GM12874 (cell line): Measurements from ENCODE around the gene LRCH4.

ENCODE experiments used
- CTCF ChIP-seq: IDR thresholded peaks from 2 replicates; pipeline ENCODE4 v1.5.1; 2011; ENCODE audit warnings: low read depth, mild to moderate bottlenecking, control low read depth, low read length, moderate library complexity; ENCODE audit not compliant: insufficient read depth

Gene LRCH4

GRCh38 chr7:100539436-100540006, 46.4 kb downstream of the LRCH4 start:
- no peak for TF ChIP-seq CTCF

DNA sequence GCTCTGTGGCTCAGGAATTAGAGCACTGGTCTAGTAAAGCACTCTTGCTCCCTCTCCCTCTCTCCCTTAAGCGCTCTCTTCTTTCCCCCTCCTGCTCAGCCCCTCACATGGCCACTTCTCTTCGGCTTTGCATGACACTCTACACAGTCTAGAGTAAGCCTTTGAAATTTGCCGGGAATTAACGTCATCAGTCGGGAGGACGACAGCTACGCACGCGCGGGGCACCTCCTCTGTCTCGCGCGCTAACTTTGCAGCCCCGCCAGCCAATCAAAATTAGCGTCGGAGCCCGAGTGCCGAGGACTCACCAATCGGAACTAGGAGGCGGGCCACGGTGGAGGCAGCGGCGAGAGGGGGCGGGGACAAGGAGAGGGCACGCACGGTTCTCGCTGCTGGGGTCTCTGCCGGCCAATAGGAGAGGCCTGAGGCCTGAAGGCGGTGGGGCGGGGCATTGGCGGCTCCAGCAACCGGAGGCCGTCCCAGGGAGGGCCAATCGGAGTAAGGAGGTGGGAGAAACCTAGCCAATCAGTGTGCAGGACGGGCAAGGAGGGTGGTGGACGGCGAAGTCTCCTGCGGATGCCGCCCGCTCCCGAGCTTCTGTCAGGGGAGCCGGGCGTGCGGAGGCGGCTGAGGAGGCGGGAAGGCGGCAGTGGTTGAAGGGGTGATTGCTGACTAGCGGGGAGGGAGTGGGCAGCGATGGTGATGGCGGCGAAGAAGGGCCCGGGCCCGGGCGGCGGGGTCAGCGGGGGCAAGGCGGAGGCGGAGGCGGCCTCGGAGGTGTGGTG, 47.1 kb downstream of the LRCH4 start, which contains the start of gene AGFG2:
Gene AGFG2 (plus strand): TSS at position 550 of the 782 bp plus-strand sequence. CDS start 144 bp downstream, at position 694.
- no peak for TF ChIP-seq CTCF

- no peak for TF ChIP-seq CTCF
These were observed 47.6 kb downstream of the LRCH4 start for GRCh38 chr7:100538348-100538653.

DNA sequence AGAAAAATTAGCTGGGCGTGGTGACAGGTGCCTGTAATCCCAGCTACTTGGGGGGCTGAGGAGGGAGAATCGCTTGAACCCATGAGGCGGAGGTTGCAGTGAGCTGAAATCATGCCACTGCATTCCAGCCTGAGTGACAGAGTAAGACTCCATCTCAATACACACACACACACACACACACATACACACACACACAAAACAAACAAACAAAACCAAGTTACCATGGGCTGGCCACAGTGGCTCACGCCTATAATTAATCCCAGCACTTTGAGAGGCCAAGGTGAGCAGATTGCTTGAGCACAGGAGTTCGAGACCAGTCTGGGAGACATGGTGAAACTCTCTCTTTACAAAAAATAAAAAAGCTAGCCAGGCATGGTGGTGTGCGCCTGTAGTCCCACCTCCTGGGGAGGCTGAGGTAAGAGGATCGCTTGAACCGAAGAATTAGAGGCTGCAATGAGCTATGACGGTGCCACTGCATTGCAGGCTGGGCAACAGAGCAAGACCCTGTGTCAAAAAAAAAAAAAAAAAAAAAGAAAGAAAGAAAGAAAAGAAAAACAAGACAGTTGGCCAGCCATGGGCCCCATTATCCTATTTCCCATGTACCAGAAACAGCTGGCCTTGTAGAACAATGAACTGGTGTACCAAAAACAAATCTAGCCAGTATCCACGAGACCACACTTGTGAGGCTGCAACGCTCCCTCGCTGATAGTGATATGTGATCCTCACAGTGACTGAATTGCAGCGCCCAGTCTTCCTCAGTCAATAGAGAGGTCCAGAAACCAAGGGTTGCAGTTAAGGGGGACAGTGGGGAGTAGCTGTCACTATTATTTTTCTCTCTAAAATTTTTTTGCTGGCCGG, 53.5 kb downstream of the LRCH4 start:
- TF ChIP-seq CTCF, result no peak
